ENCODE data around the gene FANCL.
"Not testable (repeated sequence)": the region's sequence is repeated elsewhere in the genome, so short reads cannot be mapped to it uniquely, and the experiment has no call there.

FANCL gene

GRCh38 chr2:58235170-58235569 lies 6.0 kb downstream of the FANCL start:
- no peak for DNase-seq
- TF ChIP-seq POLR2A (IDR thresholded peaks at IDR 0.05; ENCODE audit: low read length) = no peak
- no peak for TF ChIP-seq GATA1 (IDR thresholded peaks at IDR 0.05; ENCODE audit: low read depth, low read length)

- DNase-seq = no peak
Measured at GRCh38 chr2:58228299-58228698, 12.8 kb downstream of the FANCL start.

GRCh38 chr2:58227171-58227917 lies 13.8 kb downstream of the FANCL start:
- no peak for TF ChIP-seq GATA1 (IDR thresholded peaks at IDR 0.05; ENCODE audit: low read depth, low read length)
- no peak for TF ChIP-seq POLR2A (IDR thresholded peaks at IDR 0.05; ENCODE audit: low read length)
- no peak for DNase-seq

More at GRCh38 chr2:58228299-58228698, 12.8 kb downstream of the FANCL start:
- TF ChIP-seq GATA1 (IDR thresholded peaks at IDR 0.05; ENCODE audit: low read depth, low read length) = no peak
- TF ChIP-seq POLR2A (IDR thresholded peaks at IDR 0.05; ENCODE audit: low read length) = no peak

- no peak for DNase-seq
- TF ChIP-seq POLR2A (IDR thresholded peaks at IDR 0.05; ENCODE audit: low read length) (no peak), GATA1 (IDR thresholded peaks at IDR 0.05; ENCODE audit: low read depth, low read length) (no peak)
Measured at GRCh38 chr2:58221909-58222308, 19.2 kb downstream of the FANCL start.

- no peak for TF ChIP-seq POLR2A (IDR thresholded peaks at IDR 0.05; ENCODE audit: low read length)
- no peak for TF ChIP-seq GATA1 (IDR thresholded peaks at IDR 0.05; ENCODE audit: low read depth, low read length)
- DNase-seq = no peak
Measured at GRCh38 chr2:58215429-58215828, 25.7 kb downstream of the FANCL start.

GRCh38 chr2:58210951-58211568 lies 30.1 kb downstream of the FANCL start:
- DNase-seq = not testable (repeated sequence)

GRCh38 chr2:58207189-58207588 lies 33.9 kb downstream of the FANCL start:
- TF ChIP-seq GATA1 (IDR thresholded peaks at IDR 0.05; ENCODE audit: low read depth, low read length) (no peak), POLR2A (IDR thresholded peaks at IDR 0.05; ENCODE audit: low read length) (no peak)
- DNase-seq = no peak

GRCh38 chr2:58206785-58207184 lies 34.3 kb downstream of the FANCL start:
- TF ChIP-seq GATA1 (IDR thresholded peaks at IDR 0.05; ENCODE audit: low read depth, low read length) (no peak), POLR2A (IDR thresholded peaks at IDR 0.05; ENCODE audit: low read length) (no peak)
- DNase-seq = no peak

- no peak for DNase-seq
- TF ChIP-seq POLR2A (IDR thresholded peaks at IDR 0.05; ENCODE audit: low read length) = no peak
- TF ChIP-seq GATA1 (IDR thresholded peaks at IDR 0.05; ENCODE audit: low read depth, low read length) = no peak
Measured at GRCh38 chr2:58204195-58204959, 36.7 kb downstream of the FANCL start.

- TF ChIP-seq POLR2A (IDR thresholded peaks at IDR 0.05; ENCODE audit: low read length) = no peak
- DNase-seq = no peak
Measured at GRCh38 chr2:58203018-58203417, 38.1 kb downstream of the FANCL start.

- DNase-seq = no peak
- TF ChIP-seq GATA1 (IDR thresholded peaks at IDR 0.05; ENCODE audit: low read depth, low read length) (no peak), POLR2A (IDR thresholded peaks at IDR 0.05; ENCODE audit: low read length) (no peak)
Measured at GRCh38 chr2:58202404-58202803, 38.7 kb downstream of the FANCL start.

GRCh38 chr2:58197894-58198293 lies 43.2 kb downstream of the FANCL start:
- no peak for TF ChIP-seq GATA1 (IDR thresholded peaks at IDR 0.05; ENCODE audit: low read depth, low read length)
- no peak for DNase-seq

GRCh38 chr2:58195662-58196061 lies 45.5 kb downstream of the FANCL start:
- TF ChIP-seq POLR2A (IDR thresholded peaks at IDR 0.05; ENCODE audit: low read length) (no peak), GATA1 (IDR thresholded peaks at IDR 0.05; ENCODE audit: low read depth, low read length) (no peak)
- DNase-seq = no peak

GRCh38 chr2:58194458-58194857 lies 46.7 kb downstream of the FANCL start:
- DNase-seq = no peak
- no peak for TF ChIP-seq GATA1 (IDR thresholded peaks at IDR 0.05; ENCODE audit: low read depth, low read length)

GRCh38 chr2:58187022-58187421 lies 54.1 kb downstream of the FANCL start:
- DNase-seq = not testable (repeated sequence)
